HL-60 (cell line): ENCODE data around the gene MRPS2.
"Not testable (repeated sequence)": the region's sequence is repeated elsewhere in the genome, so short reads cannot be mapped to it uniquely, and the experiment has no call there.

Experiments
- DNase-seq, 2 experiments: peaks; one replicate each; pipeline ENCODE4 v3.0.0-alpha.2; 2010 to 2020; ENCODE audit warnings: low read depth in 1 of 2, low spot score in 1 of 2
- H3K27ac ChIP-seq: fragments of 250-450 bp; sonication (Bioruptor Pico); replicated peaks from 2 replicates; pipeline ENCODE4 v1.5.1; 2020; ENCODE audit warnings: mild to moderate bottlenecking, moderate library complexity
- H3K27me3 ChIP-seq: fragments of 250-450 bp; sonication (Bioruptor Pico); 2 replicates; pipeline ENCODE4 v1.5.1; 2021; ENCODE audit warnings: mild to moderate bottlenecking, moderate library complexity; ENCODE audit not compliant: insufficient read depth, poor library complexity, severe bottlenecking
- H3K4me3 ChIP-seq: replicated peaks from 2 replicates; pipeline ENCODE4 v1.5.1; 2011; ENCODE audit warnings: mild to moderate bottlenecking, control low read depth, low read length; ENCODE audit not compliant: insufficient read depth
- CTCF ChIP-seq: IDR thresholded peaks from one replicate; pipeline ENCODE4 v1.5.1; 2011; ENCODE audit warnings: low read length, control low read depth, inconsistent platforms; ENCODE audit not compliant: insufficient read depth
- GABPA ChIP-seq: IDR thresholded peaks from 2 replicates; pipeline ENCODE4 v1.6.1; 2012; ENCODE audit warnings: low read depth
- POLR2AphosphoS5 ChIP-seq: IDR thresholded peaks from 2 replicates; pipeline ENCODE4 v1.6.1; 2012; ENCODE audit warnings: low read depth
- REST ChIP-seq: IDR thresholded peaks from 2 replicates; pipeline ENCODE4 v1.6.1; 2012; ENCODE audit warnings: low read depth; ENCODE audit not compliant: insufficient replicate concordance
- SPI1 ChIP-seq: IDR thresholded peaks from 2 replicates; pipeline ENCODE4 v1.6.1; 2012; ENCODE audit warnings: low read depth, mild to moderate bottlenecking, borderline replicate concordance

Gene MRPS2

GRCh38 chr9:135536216-135536615 is 35.7 kb downstream of the MRPS2 start:
- TF ChIP-seq POLR2AphosphoS5 (no peak), SPI1 (no peak), REST (no peak), GABPA (no peak), CTCF (no peak)
- no peak overlapping the region for H3K4me3 ChIP-seq
- H3K27me3 ChIP-seq = peaks cover 3% of the 10 kb centered on the region
- H3K27ac ChIP-seq = no peak overlapping the region
- DNase-seq = no peak

GRCh38 chr9:135543262-135543894 is 42.9 kb downstream of the MRPS2 start:
- H3K27ac ChIP-seq, H3K27me3 ChIP-seq, DNase-seq, H3K4me3 ChIP-seq: not testable (repeated sequence)

- no peak for DNase-seq
- no peak for TF ChIP-seq GABPA
- no peak for TF ChIP-seq REST
- no peak for TF ChIP-seq CTCF
- no peak for TF ChIP-seq SPI1
- no peak for TF ChIP-seq POLR2AphosphoS5
Observed at GRCh38 chr9:135544981-135545635, 44.6 kb downstream of the MRPS2 start.

GRCh38 chr9:135545646-135546176 is 45.2 kb downstream of the MRPS2 start, which contains the start of gene OBP2A:
TSS of gene OBP2A (plus strand) at chr9:135546126. CDS start at chr9:135546181, 55 bp downstream.
- not testable (repeated sequence) for H3K4me3 ChIP-seq, DNase-seq, H3K27ac ChIP-seq, H3K27me3 ChIP-seq

More at GRCh38 chr9:135544981-135545635, 44.6 kb downstream of the MRPS2 start:
- Histone ChIP-seq H3K27me3 (no peaks in the 10 kb centered on the region), H3K27ac (no peak overlapping the region), H3K4me3 (no peak overlapping the region)

GRCh38 chr9:135546792-135547617 is 46.5 kb downstream of the MRPS2 start:
- DNase-seq, H3K27ac ChIP-seq, H3K27me3 ChIP-seq, H3K4me3 ChIP-seq: not testable (repeated sequence)
